Esophagus squamous epithelium (tissue), 5 donors: ENCODE results near the gene ITFG1. TPM values are rescaled to one million over a fixed set of nuclear protein-coding genes. Genes with fewer than 3 reads are reported as not detected.
"Not testable (repeated sequence)": the region's sequence is repeated elsewhere in the genome, so short reads cannot be mapped to it uniquely, and the experiment has no call there.

ENCODE experiments used
- DNase-seq: peaks from one replicate; lab custom pipeline; 2025; lab: John Stamatoyannopoulos, UW
- H3K27ac ChIP-seq, 4 donors: fragments of 200-600 bp; sonication (generic); one replicate each; pipeline ENCODE4 v1.5.1; 2016 to 2019; ENCODE audit warnings: mild to moderate bottlenecking in 1 of 4
- H3K27me3 ChIP-seq, 4 donors: fragments of 200-600 bp; sonication (generic); 1 replicate in 3 of 4; 2 replicates in 1 of 4; pipeline versions ENCODE4 v1.5.1 to v1.6.0; 2017 to 2021; ENCODE audit warnings: antibody characterized with exemption in 1 of 4
- H3K36me3 ChIP-seq, 3 donors: fragments of 200-600 bp; sonication (generic); one replicate each; pipeline ENCODE4 v1.5.1; 2016 to 2019
- H3K4me1 ChIP-seq, 3 donors: fragments of 200-600 bp; sonication (generic); one replicate each; pipeline ENCODE4 v1.5.1; 2017 to 2019
- H3K4me3 ChIP-seq, 4 donors: fragments of 200-600 bp; sonication (generic); 1 replicate in 3 of 4; 2 replicates in 1 of 4; pipeline ENCODE4 v1.5.1; 2016 to 2019; ENCODE audit warnings: mild to moderate bottlenecking in 2 of 4, moderate library complexity in 1 of 4
- H3K9me3 ChIP-seq, 3 donors: fragments of 200-600 bp; sonication (generic); one replicate each; pipeline ENCODE4 v1.5.1; 2016 to 2019
- POLR2A ChIP-seq, 4 donors: fragments of 450-650 bp; IDR thresholded peaks; one replicate each; pipeline ENCODE4 v1.6.1; 2017; ENCODE audit warnings: antibody characterized with exemption in 4 of 4, mild to moderate bottlenecking in 4 of 4, moderate library complexity in 3 of 4
- WGBS, 2 donors: methylation state at CpG; one replicate each; pipeline ENCODE4 v1.1.5; 2018; 5-methylcytosine and 5-hydroxymethylcytosine counted together
- intact Hi-C: fragments of 100-400 bp; cut with DNase I; formaldehyde crosslinking; loops from one replicate; pipeline ENCODE4 v1.15.0; 2022
- total RNA-seq, 4 donors: library from RNA; depleted of rRNA; stranded (reverse); fragments of >200 nt; gene quantifications; one replicate each; pipeline ENCODE4 v1.1.0, GENCODE V29; 2016
- TF ChIP-seq, protein P1 (sequence below), 6 experiments: fragments of 450-650 bp in 4 of 6; fragments of 200-600 bp in 2 of 6; sonication (generic) in 2 of 6; IDR thresholded peaks; one replicate each; pipeline ENCODE4 v1.5.1; 2016 to 2019; ENCODE audit warnings: antibody characterized with exemption in 6 of 6, mild to moderate bottlenecking in 4 of 6, moderate library complexity in 4 of 6
- donor health status: DM: yes; HTN: yes; CAD: no.

Gene ITFG1
- total RNA-seq, 4 donors from 2014 or later: 16.1 to 31.9 (median 26.4) TPM

DNA sequence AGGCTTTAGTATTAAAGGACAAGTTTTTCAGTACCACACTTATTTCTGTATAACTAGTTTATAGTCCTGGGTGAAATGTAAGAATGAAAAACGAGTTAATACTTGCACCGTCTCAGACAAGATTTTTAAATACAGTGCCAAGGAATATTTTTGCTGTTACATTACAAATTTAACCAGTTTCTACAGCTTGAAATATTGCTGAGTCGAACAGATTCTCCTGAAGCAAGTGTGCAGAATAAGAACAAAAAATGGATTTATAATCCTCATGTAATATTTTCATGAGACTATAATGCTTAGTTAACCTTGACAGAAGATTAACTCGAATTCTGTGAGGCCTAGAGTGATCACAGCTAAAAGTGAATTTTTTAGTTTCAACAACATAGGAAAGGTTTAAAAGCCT lies 320.2 kb downstream of the ITFG1 start:
- Histone ChIP-seq H3K27me3 (peaks cover 0 to 41% (median 0%) of the 10 kb centered on the region in 4 donors), H3K27ac (no peak overlapping the region), H3K36me3 (no peaks in the 10 kb centered on the region), H3K4me1 (peaks cover 8 to 57% (median 21%) of the 10 kb centered on the region in 3 donors), H3K9me3 (no peaks in the 10 kb centered on the region), H3K4me3 (no peak overlapping the region)
- 34 to 46% methylated on average over 4 of the region's 4 CpGs for WGBS, 2 donors
- TF ChIP-seq, protein P1, sequence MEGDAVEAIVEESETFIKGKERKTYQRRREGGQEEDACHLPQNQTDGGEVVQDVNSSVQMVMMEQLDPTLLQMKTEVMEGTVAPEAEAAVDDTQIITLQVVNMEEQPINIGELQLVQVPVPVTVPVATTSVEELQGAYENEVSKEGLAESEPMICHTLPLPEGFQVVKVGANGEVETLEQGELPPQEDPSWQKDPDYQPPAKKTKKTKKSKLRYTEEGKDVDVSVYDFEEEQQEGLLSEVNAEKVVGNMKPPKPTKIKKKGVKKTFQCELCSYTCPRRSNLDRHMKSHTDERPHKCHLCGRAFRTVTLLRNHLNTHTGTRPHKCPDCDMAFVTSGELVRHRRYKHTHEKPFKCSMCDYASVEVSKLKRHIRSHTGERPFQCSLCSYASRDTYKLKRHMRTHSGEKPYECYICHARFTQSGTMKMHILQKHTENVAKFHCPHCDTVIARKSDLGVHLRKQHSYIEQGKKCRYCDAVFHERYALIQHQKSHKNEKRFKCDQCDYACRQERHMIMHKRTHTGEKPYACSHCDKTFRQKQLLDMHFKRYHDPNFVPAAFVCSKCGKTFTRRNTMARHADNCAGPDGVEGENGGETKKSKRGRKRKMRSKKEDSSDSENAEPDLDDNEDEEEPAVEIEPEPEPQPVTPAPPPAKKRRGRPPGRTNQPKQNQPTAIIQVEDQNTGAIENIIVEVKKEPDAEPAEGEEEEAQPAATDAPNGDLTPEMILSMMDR (IDR thresholded peaks at IDR 0.05): no peak
- TF ChIP-seq POLR2A (IDR thresholded peaks at IDR 0.05): no peak
- intact Hi-C loops: loop anchor here (5.0 kb wide), 1 partner anchor 1022 kb away; no protein-coding TSS in a partner anchor
- no peak for DNase-seq

DNA sequence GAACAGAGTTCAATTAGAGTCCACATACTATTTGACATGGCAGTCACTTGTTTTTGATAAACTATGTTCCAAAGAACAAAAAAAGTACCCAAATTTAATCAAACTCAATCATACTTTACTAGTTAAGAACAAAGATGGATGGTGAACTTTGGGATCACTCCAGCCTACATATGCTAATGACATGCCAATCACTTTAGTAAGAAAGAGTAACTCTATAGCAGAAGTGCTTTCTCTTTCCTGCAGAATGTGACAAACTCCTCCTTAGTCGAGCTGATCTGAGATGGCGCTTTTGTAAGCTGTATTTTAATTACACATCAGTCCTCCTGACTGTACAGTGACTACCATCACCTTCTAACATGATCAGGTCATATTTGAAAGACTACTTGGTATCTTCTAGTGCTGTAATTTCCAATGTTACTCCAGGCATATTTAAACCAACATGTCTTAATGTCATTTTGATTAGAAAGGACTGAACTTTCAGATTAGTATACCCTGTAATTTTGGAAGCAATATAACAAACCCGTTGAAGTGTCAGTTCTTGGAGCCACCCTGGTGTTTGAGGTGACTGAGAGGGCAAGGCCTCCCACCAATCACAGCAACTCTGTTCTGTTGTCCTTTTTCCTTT lies 321.2 kb downstream of the ITFG1 start:
- H3K36me3 ChIP-seq: no peaks in the 10 kb centered on the region
- peaks cover 0 to 31% (median 0%) of the 10 kb centered on the region in 4 donors for H3K27me3 ChIP-seq
- peaks cover 8 to 57% (median 19%) of the 10 kb centered on the region in 3 donors for H3K4me1 ChIP-seq
- H3K9me3 ChIP-seq: no peaks in the 10 kb centered on the region
- no peak overlapping the region for H3K4me3 ChIP-seq
- intact Hi-C loops: loop anchor here (5.0 kb wide), 1 partner anchor 1023 kb away; no protein-coding TSS in a partner anchor
- TF ChIP-seq, protein P1 (IDR thresholded peaks at IDR 0.05): no peak
- no peak for TF ChIP-seq POLR2A (IDR thresholded peaks at IDR 0.05)
- WGBS, 2 donors: 49 to 56% methylated on average over 3 of the region's 3 CpGs
- DNase-seq: no peak
- no peak overlapping the region for H3K27ac ChIP-seq

DNA sequence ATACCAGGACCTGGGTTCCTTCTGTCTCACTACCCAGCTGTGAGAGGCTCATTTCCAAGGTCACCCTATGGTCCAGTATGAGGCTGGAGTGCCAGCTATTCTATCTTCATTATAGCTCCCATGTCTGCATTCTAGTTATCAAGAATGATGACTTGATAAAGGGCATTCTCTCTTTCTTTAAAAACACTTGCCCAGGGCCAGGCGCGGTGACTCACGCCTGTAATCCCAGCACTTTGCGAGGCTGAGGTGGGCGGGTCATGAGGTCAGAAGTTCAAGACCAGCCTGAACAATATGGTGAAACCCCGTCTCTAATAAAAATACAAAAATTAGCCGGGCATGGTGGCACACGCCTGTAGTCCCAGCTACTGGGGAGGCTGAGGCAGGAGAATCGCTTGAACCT lies 322.9 kb downstream of the ITFG1 start:
- H3K27ac ChIP-seq, H3K36me3 ChIP-seq, H3K9me3 ChIP-seq, H3K4me3 ChIP-seq, DNase-seq, intact Hi-C loops: not testable (repeated sequence)
- 61 to 78% methylated on average over 9 of the region's 9 CpGs for WGBS, 2 donors
- peaks cover 0 to 16% (median 0%) of the 10 kb centered on the region in 4 donors for H3K27me3 ChIP-seq
- H3K4me1 ChIP-seq: peaks cover 8 to 42% (median 9%) of the 10 kb centered on the region in 3 donors

DNA sequence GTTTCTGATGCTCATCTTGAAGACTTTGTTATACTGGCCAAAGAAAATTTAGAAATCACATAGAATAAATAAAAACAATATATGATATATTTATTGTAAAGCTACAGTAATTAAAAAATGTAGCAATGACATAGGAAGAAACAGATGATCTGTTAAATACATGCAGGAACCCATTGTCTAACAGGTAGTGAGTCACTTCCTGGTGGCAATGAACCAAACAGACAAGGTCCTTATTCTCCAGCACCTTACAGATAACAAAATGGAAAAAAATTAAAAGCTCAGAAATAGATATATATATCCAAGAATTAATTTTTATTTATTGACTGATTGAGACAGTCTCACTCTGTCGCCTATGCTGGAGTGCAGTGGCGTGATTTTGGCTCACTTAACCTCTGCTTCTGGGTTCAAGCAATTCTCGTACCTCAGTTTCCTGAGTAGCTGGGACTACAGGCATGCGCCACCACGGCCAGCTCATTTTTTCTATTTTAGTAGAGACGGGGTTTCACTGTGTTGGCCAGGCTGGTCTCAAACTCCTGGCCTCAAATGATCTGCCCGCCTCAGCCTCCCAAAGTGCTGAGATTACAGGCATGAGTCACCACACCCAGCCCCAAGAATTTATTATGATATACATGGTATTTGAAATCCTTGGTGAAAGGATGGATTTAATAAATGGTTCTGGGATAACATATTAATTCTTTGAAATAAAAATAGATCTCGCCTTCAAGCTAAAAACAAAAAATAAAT lies 324.6 kb downstream of the ITFG1 start:
- Histone ChIP-seq H3K36me3 (no peaks in the 10 kb centered on the region), H3K27me3 (peaks cover 0 to 3% (median 0%) of the 10 kb centered on the region in 4 donors), H3K4me3 (no peak overlapping the region), H3K27ac (no peak overlapping the region), H3K9me3 (no peaks in the 10 kb centered on the region), H3K4me1 (peaks cover 0 to 26% (median 0%) of the 10 kb centered on the region in 3 donors)
- DNase-seq: no peak
- intact Hi-C loops: no loop called here
- WGBS, 2 donors: 57 to 74% methylated on average over 8 of the region's 8 CpGs
- no peak for TF ChIP-seq POLR2A (IDR thresholded peaks at IDR 0.05)
- TF ChIP-seq, protein P1 (IDR thresholded peaks at IDR 0.05): no peak

DNA sequence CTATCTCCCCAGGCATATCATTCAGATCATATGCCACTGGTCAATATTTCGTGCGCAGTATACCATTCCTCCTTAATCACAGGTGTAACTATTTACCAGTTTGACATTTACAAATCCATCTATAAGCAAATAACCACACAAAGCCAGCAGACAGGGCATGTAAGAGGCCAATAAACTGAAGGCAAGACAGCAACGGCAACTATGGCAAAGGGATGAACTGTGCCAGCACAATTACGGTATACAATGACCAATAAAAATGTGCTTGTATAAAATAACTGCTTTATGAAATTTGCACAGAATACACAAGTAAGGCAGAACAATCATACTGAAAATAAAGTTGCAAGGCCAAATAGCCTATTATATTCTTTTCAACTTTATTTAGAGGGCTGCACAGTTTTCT lies 326.3 kb downstream of the ITFG1 start:
- Histone ChIP-seq H3K4me3 (no peak overlapping the region), H3K36me3 (no peaks in the 10 kb centered on the region), H3K4me1 (peaks cover 0 to 10% (median 0%) of the 10 kb centered on the region in 3 donors), H3K9me3 (no peaks in the 10 kb centered on the region), H3K27me3 (no peaks in the 10 kb centered on the region), H3K27ac (no peak overlapping the region)
- 96 to 99% methylated on average over 4 of the region's 4 CpGs for WGBS, 2 donors
- DNase-seq: no peak
- TF ChIP-seq, protein P1 (IDR thresholded peaks at IDR 0.05): no peak
- TF ChIP-seq POLR2A (IDR thresholded peaks at IDR 0.05): no peak
- intact Hi-C loops: no loop called here
